ENCODE data around the gene AP1S3. TPM values are rescaled to one million over a fixed set of nuclear protein-coding genes. Genes with fewer than 3 reads are reported as not detected.

AP1S3 gene
- total RNA-seq, 1 experiment from 2014 or later = 73.3 TPM

GRCh38 chr2:223758131-223758840, 79.1 kb downstream of the AP1S3 start:
- ChIA-PET CTCF (interaction anchor here (0.6 to 2.4 kb wide), 2 partner anchors 40 to 516 kb away, joined by 4 to 15 read pairs; no protein-coding TSS in a partner anchor), POLR2A (ENCODE audit: unreplicated experiment) (interaction anchor here (0.6 kb wide), 2 partner anchors 210 to 815 kb away, joined by 3 to 4 read pairs; no protein-coding TSS in a partner anchor)
- Histone ChIP-seq H2AFZ (peak overlapping the region; percentile 72; the same call in 1 of the 2 replicates), H3K36me3 (ENCODE audit: low read depth) (0 out of 2 replicates have a peak, but pooled peaks cover 7% of the 10 kb centered on the region), H3F3A (ENCODE audit: insufficient read depth, low read depth) (peaks cover 54% of the 10 kb centered on the region), H3K27ac (peak overlapping the region; percentile 96), H3K4me2 (peak overlapping the region; percentile 74), H3K9me3 (ENCODE audit: insufficient read depth, low read depth) (no peaks in the 10 kb centered on the region), H3K9me2 (ENCODE audit: insufficient read depth) (no peaks in the 10 kb centered on the region), H3K4me1 (replicated peaks; ENCODE audit: insufficient read depth) (peaks cover 42% of the 10 kb centered on the region), H3K79me2 (ENCODE audit: low read depth) (peaks cover 4% of the 10 kb centered on the region; the same call in 1 of the 2 replicates), H3K27me3 (ENCODE audit: insufficient read depth, low read depth) (no peaks in the 10 kb centered on the region), H3K4me3 (0 out of 2 replicates have a peak overlapping the region, but pooled peaks have one; percentile 42), H4K20me1 (ENCODE audit: insufficient read depth) (no peaks in the 10 kb centered on the region)
- intact Hi-C loops (cut with micrococcal nuclease; ENCODE audit: unreplicated experiment) = no loop called here
- no TSS peak for BruUV-seq (replicated peaks)
- no peak for DNase-seq
- TF ChIP-seq CTCF (conservative IDR thresholded peaks at IDR 0.05) = no peak
- TF ChIP-seq EZH2 (IDR thresholded peaks at IDR 0.05; ENCODE audit: low read depth) = no peak

- ChIA-PET CTCF (no interaction called here), POLR2A (ENCODE audit: unreplicated experiment) (no interaction called here)
- H3F3A ChIP-seq (ENCODE audit: insufficient read depth, low read depth) = peaks cover 10% of the 10 kb centered on the region
- H3K4me1 ChIP-seq (replicated peaks; ENCODE audit: insufficient read depth) = peaks cover 13% of the 10 kb centered on the region
- no peaks in the 10 kb centered on the region for H3K27me3 ChIP-seq (ENCODE audit: insufficient read depth, low read depth)
- no peak overlapping the region for H2AFZ ChIP-seq
- H3K79me2 ChIP-seq (ENCODE audit: low read depth) = peaks cover 4% of the 10 kb centered on the region; the same call in 1 of the 2 replicates
- H3K27ac ChIP-seq = no peak overlapping the region
- intact Hi-C loops (cut with micrococcal nuclease; ENCODE audit: unreplicated experiment) = no loop called here
- no TSS peak for BruUV-seq (replicated peaks)
- no peak overlapping the region for H3K4me2 ChIP-seq
- no peak for DNase-seq
- TF ChIP-seq CTCF (conservative IDR thresholded peaks at IDR 0.05) (no peak), EZH2 (IDR thresholded peaks at IDR 0.05; ENCODE audit: low read depth) (no peak)
- no peak overlapping the region for H3K4me3 ChIP-seq
- 0 out of 2 replicates have a peak, but pooled peaks cover 7% of the 10 kb centered on the region for H3K36me3 ChIP-seq (ENCODE audit: low read depth)
- no peaks in the 10 kb centered on the region for H3K9me3 ChIP-seq (ENCODE audit: insufficient read depth, low read depth)
- H3K9me2 ChIP-seq (ENCODE audit: insufficient read depth) = no peaks in the 10 kb centered on the region
- no peaks in the 10 kb centered on the region for H4K20me1 ChIP-seq (ENCODE audit: insufficient read depth)
Observed at GRCh38 chr2:223753940-223754339, 83.4 kb downstream of the AP1S3 start.

- H3K36me3 ChIP-seq (ENCODE audit: low read depth) = no peaks in the 10 kb centered on the region
- H3K4me2 ChIP-seq = no peak overlapping the region
- H3F3A ChIP-seq (ENCODE audit: insufficient read depth, low read depth) = no peaks in the 10 kb centered on the region
- intact Hi-C loops (cut with micrococcal nuclease; ENCODE audit: unreplicated experiment) = no loop called here
- H3K79me2 ChIP-seq (ENCODE audit: low read depth) = no peaks in the 10 kb centered on the region
- H3K4me3 ChIP-seq = no peak overlapping the region
- POLR2A ChIA-PET (ENCODE audit: unreplicated experiment) = no interaction called here
- no peak overlapping the region for H2AFZ ChIP-seq
- no peaks in the 10 kb centered on the region for H4K20me1 ChIP-seq (ENCODE audit: insufficient read depth)
- no peaks in the 10 kb centered on the region for H3K4me1 ChIP-seq (replicated peaks; ENCODE audit: insufficient read depth)
- no peak for DNase-seq
- CTCF ChIA-PET = no interaction called here
- H3K27me3 ChIP-seq (ENCODE audit: insufficient read depth, low read depth) = no peaks in the 10 kb centered on the region
- BruUV-seq (replicated peaks) = no TSS peak
- no peak overlapping the region for H3K27ac ChIP-seq
- no peaks in the 10 kb centered on the region for H3K9me2 ChIP-seq (ENCODE audit: insufficient read depth)
- H3K9me3 ChIP-seq (ENCODE audit: insufficient read depth, low read depth) = no peaks in the 10 kb centered on the region
- TF ChIP-seq EZH2 (IDR thresholded peaks at IDR 0.05; ENCODE audit: low read depth) = no peak
- no peak for TF ChIP-seq CTCF (conservative IDR thresholded peaks at IDR 0.05)
Observed at GRCh38 chr2:223751012-223751411, 86.4 kb downstream of the AP1S3 start.
